Tibial nerve (tissue), 4 donors: ENCODE results near the gene LRRC17.

Experiments used
- EP300 ChIP-seq, 2 donors: sonication (generic); formaldehyde crosslinking; IDR thresholded peaks; one replicate each; pipeline ENCODE4 v1.6.1; 2017; ENCODE audit warnings: antibody characterized with exemption in 2 of 2, mild to moderate bottlenecking in 1 of 2
- POLR2A ChIP-seq, 2 donors: fragments of 450-650 bp; IDR thresholded peaks; one replicate each; pipeline ENCODE4 v1.6.1; 2017; ENCODE audit warnings: antibody characterized with exemption in 2 of 2, mild to moderate bottlenecking in 2 of 2, moderate library complexity in 2 of 2
- TF ChIP-seq, protein P1 (sequence below), 5 experiments: fragments of 200-600 bp in 3 of 5; fragments of 450-650 bp in 2 of 5; sonication (generic) in 3 of 5; IDR thresholded peaks; one replicate each; pipeline ENCODE4 v1.5.1; 2016 to 2019; ENCODE audit warnings: antibody characterized with exemption in 5 of 5, mild to moderate bottlenecking in 3 of 5, moderate library complexity in 2 of 5

DNA sequence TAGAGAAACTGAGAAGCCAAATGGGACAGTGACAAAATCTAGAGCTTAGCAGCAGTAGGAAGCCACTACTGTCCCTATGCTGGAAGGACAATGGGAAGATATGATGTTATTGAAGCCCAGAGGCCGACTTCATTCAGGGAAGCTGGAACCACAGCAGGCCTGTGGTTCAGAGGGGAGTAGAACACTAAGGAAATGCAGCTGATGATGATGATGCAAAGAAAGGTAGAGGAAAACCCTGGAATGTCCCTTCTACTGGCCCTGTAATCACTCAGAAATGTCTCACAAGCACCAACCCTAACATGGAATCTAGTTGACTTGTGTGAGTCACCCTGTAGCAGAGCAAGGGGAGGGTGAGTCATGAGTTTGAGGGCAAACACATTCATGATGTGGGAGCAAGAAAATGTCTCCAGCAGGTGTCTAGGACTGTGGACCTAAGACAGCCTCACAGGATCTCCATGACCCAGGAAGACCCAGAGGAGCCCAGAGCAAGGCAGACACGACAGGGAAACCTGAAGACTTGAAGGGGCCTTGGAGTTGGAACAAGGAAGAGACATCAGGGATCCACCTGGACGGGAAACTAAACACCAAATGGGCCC lies 37.0 kb upstream of the LRRC17 start:
- TF ChIP-seq, protein P1, sequence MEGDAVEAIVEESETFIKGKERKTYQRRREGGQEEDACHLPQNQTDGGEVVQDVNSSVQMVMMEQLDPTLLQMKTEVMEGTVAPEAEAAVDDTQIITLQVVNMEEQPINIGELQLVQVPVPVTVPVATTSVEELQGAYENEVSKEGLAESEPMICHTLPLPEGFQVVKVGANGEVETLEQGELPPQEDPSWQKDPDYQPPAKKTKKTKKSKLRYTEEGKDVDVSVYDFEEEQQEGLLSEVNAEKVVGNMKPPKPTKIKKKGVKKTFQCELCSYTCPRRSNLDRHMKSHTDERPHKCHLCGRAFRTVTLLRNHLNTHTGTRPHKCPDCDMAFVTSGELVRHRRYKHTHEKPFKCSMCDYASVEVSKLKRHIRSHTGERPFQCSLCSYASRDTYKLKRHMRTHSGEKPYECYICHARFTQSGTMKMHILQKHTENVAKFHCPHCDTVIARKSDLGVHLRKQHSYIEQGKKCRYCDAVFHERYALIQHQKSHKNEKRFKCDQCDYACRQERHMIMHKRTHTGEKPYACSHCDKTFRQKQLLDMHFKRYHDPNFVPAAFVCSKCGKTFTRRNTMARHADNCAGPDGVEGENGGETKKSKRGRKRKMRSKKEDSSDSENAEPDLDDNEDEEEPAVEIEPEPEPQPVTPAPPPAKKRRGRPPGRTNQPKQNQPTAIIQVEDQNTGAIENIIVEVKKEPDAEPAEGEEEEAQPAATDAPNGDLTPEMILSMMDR (IDR thresholded peaks at IDR 0.05), result no peak
- TF ChIP-seq POLR2A (IDR thresholded peaks at IDR 0.05) (no peak), EP300 (IDR thresholded peaks at IDR 0.05) (no peak)
